Stimulated activated CD8-positive, alpha-beta memory T cell treated with anti-CD3 and anti-CD28 coated beads, Interleukin-15, amount 100 ng/mL, for 4 hours (primary cell): ENCODE results near the gene HSD17B7.

Source experiments
- DNase-seq, 2 donors: peaks; one replicate each; pipeline ENCODE4 v3.0.0-alpha.2; 2020; ENCODE audit warnings: low read depth in 2 of 2

Gene HSD17B7

GRCh38 chr1:162857850-162858249 is 67.3 kb downstream of the HSD17B7 start:
- DNase-seq = no peak

- no peak for DNase-seq
Observed at GRCh38 chr1:162859191-162859590, 68.7 kb downstream of the HSD17B7 start.

DNA sequence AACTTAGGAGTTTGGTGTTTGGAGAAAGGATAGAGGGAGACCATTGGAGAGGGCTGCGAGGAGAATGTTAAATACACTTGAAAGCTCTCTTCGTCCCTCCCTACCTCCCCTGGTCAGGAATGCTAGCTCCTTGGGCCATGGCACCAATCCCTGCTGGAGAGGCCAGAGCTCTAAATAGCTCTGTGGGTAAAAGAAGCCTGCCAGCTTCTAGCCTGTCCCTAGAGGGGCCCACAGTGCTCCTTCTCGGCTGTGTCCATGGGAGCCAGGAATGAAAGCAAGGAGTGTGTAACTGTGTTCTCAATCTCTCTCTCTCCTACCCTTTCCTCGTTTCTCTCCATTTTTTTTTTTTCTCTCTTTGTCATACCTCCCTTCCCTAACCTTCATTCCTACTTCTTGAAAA is 70.6 kb downstream of the HSD17B7 start, which contains the start of gene CCDC190:
TSS of gene CCDC190 (minus strand) at position 75 of the 400 bp plus-strand sequence. CDS start 1,529 bp downstream, outside the sequence.
- DNase-seq = no peak

DNA sequence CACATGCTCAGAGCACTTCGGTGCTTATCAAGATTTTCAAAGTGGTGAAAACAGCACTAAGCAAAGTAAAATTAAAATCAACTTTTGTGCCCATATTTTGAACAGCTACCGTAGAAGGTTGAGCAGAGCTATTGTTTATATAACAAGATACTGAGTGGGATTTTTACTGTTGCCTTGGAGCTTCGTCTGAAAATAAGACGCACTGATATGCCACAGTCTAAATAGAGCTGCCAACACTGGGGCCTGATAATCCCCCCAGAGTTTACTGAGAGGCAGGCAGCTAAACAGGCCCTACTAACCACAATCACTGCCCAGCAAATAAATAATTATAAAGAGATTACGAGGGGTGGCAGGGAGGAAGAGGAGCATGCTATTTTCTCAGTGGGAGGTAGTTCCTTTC is 71.1 kb downstream of the HSD17B7 start:
- DNase-seq = no peak
